ENCODE measurements around the gene IHH.

The IHH gene

GRCh38 chr2:219028996-219029828 is 31.5 kb downstream of the IHH start:
- ChIA-PET POLR2A (interaction anchor here (1.0 kb wide), 1 partner anchor 90 kb away, joined by 3 read pairs; no protein-coding TSS in a partner anchor), CTCF (interaction anchor here (0.6 to 3.5 kb wide), 28 partner anchors 8 to 200 kb away, joined by 3 to 40 read pairs (median 5); partner anchors contain the start of gene CFAP65)
- TF ChIP-seq L3MBTL2 (conservative IDR thresholded peaks at IDR 0.05) (no peak), TARDBP (IDR thresholded peaks at IDR 0.05) (no peak), HDGF (IDR thresholded peaks at IDR 0.05; ENCODE audit: borderline replicate concordance) (no peak), FOXA1 (IDR thresholded peaks at IDR 0.05) (no peak), LEF1 (IDR thresholded peaks at IDR 0.05; ENCODE audit: borderline replicate concordance) (no peak), ZNF384 (IDR thresholded peaks at IDR 0.05) (no peak)
- TF ChIP-seq, protein P1, sequence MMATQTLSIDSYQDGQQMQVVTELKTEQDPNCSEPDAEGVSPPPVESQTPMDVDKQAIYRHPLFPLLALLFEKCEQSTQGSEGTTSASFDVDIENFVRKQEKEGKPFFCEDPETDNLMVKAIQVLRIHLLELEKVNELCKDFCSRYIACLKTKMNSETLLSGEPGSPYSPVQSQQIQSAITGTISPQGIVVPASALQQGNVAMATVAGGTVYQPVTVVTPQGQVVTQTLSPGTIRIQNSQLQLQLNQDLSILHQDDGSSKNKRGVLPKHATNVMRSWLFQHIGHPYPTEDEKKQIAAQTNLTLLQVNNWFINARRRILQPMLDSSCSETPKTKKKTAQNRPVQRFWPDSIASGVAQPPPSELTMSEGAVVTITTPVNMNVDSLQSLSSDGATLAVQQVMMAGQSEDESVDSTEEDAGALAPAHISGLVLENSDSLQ (IDR thresholded peaks at IDR 0.05), result no peak
- DNase-seq (ENCODE audit: extremely low spot score), result no peak

DNA sequence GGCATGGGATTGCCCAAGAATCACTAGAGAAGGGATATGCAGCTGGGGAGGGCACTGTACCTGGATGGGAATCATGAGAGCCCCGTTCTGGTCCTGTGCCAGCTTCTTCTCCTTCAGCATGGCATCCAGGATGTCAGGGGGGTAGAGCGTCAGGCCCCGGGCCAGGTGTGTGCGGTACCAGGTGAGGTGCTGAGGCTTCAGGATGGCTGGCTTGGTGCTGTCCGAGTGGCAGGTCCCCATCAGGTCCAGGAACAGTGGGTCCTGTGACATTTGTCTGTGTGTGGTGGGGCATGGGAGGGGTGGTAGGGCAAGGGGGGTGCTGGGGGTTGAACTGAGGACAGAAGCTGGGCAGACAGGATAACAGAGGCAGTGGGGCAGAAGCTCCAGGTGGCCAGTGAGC is 32.6 kb downstream of the IHH start:
- CTCF ChIA-PET, result interaction anchor here (0.7 to 2.1 kb wide), 2 partner anchors 25 to 93 kb away, joined by 3 to 20 read pairs; no protein-coding TSS in a partner anchor

GRCh38 chr2:219027511-219028055 is 33.1 kb downstream of the IHH start:
- no peak for DNase-seq (ENCODE audit: extremely low spot score)
- TF ChIP-seq ELF4 (IDR thresholded peaks at IDR 0.05) (no peak), FOXM1 (IDR thresholded peaks at IDR 0.05; ENCODE audit: borderline replicate concordance) (no peak), TARDBP (IDR thresholded peaks at IDR 0.05) (no peak), HDGF (IDR thresholded peaks at IDR 0.05; ENCODE audit: borderline replicate concordance) (no peak), BHLHE40 (IDR thresholded peaks at IDR 0.05; ENCODE audit: borderline replicate concordance) (no peak), CTBP1 (IDR thresholded peaks at IDR 0.05; ENCODE audit: borderline replicate concordance) (no peak), L3MBTL2 (conservative IDR thresholded peaks at IDR 0.05) (no peak)
- ChIA-PET POLR2A (no interaction called here), CTCF (interaction anchor here (0.9 to 1.3 kb wide), 3 partner anchors 17 to 127 kb away, joined by 3 to 6 read pairs (median 3); no protein-coding TSS in a partner anchor)

More for the DNA sequence above, 32.6 kb downstream of the IHH start:
- POLR2A ChIA-PET, result no interaction called here
- no peak for DNase-seq (ENCODE audit: extremely low spot score)
- TF ChIP-seq CTBP1 (IDR thresholded peaks at IDR 0.05; ENCODE audit: borderline replicate concordance) (no peak), ZNF384 (IDR thresholded peaks at IDR 0.05) (no peak), HDGF (IDR thresholded peaks at IDR 0.05; ENCODE audit: borderline replicate concordance) (no peak), FOXA1 (IDR thresholded peaks at IDR 0.05) (no peak), FOXM1 (IDR thresholded peaks at IDR 0.05; ENCODE audit: borderline replicate concordance) (no peak), BHLHE40 (IDR thresholded peaks at IDR 0.05; ENCODE audit: borderline replicate concordance) (no peak), ARNT (IDR thresholded peaks at IDR 0.05) (no peak), TARDBP (IDR thresholded peaks at IDR 0.05) (no peak), L3MBTL2 (conservative IDR thresholded peaks at IDR 0.05) (no peak), LEF1 (IDR thresholded peaks at IDR 0.05; ENCODE audit: borderline replicate concordance) (no peak), SP1 (IDR thresholded peaks at IDR 0.05) (no peak), FOXK2 (IDR thresholded peaks at IDR 0.05) (no peak), NFRKB (IDR thresholded peaks at IDR 0.05) (no peak), SUZ12 (IDR thresholded peaks at IDR 0.05) (no peak), ELF4 (IDR thresholded peaks at IDR 0.05) (no peak)
- TF ChIP-seq, protein P1 (IDR thresholded peaks at IDR 0.05), result no peak

GRCh38 chr2:219026946-219027345 is 33.8 kb downstream of the IHH start:
- ChIA-PET POLR2A (no interaction called here), CTCF (interaction anchor here (0.9 to 1.3 kb wide), 3 partner anchors 17 to 128 kb away, joined by 3 to 6 read pairs (median 3); no protein-coding TSS in a partner anchor)

More at GRCh38 chr2:219026946-219027345, 33.8 kb downstream of the IHH start:
- TF ChIP-seq, protein P1 (IDR thresholded peaks at IDR 0.05), result no peak
- TF ChIP-seq ARNT (IDR thresholded peaks at IDR 0.05) (no peak), SUZ12 (IDR thresholded peaks at IDR 0.05) (no peak), ZNF384 (IDR thresholded peaks at IDR 0.05) (no peak), FOXK2 (IDR thresholded peaks at IDR 0.05) (no peak), ELF4 (IDR thresholded peaks at IDR 0.05) (no peak), HDGF (IDR thresholded peaks at IDR 0.05; ENCODE audit: borderline replicate concordance) (no peak), NFRKB (IDR thresholded peaks at IDR 0.05) (no peak), FOXM1 (IDR thresholded peaks at IDR 0.05; ENCODE audit: borderline replicate concordance) (no peak), L3MBTL2 (conservative IDR thresholded peaks at IDR 0.05) (no peak), CTBP1 (IDR thresholded peaks at IDR 0.05; ENCODE audit: borderline replicate concordance) (no peak), TARDBP (IDR thresholded peaks at IDR 0.05) (no peak), SP1 (IDR thresholded peaks at IDR 0.05) (no peak), LEF1 (IDR thresholded peaks at IDR 0.05; ENCODE audit: borderline replicate concordance) (no peak), FOXA1 (IDR thresholded peaks at IDR 0.05) (no peak)
- DNase-seq (ENCODE audit: extremely low spot score), result no peak

All from HEK293T (cell line).